ENCODE results near the gene FAM83D. TPM values are rescaled to one million over a fixed set of nuclear protein-coding genes. Genes with fewer than 3 reads are reported as not detected.

FAM83D gene, protein sequence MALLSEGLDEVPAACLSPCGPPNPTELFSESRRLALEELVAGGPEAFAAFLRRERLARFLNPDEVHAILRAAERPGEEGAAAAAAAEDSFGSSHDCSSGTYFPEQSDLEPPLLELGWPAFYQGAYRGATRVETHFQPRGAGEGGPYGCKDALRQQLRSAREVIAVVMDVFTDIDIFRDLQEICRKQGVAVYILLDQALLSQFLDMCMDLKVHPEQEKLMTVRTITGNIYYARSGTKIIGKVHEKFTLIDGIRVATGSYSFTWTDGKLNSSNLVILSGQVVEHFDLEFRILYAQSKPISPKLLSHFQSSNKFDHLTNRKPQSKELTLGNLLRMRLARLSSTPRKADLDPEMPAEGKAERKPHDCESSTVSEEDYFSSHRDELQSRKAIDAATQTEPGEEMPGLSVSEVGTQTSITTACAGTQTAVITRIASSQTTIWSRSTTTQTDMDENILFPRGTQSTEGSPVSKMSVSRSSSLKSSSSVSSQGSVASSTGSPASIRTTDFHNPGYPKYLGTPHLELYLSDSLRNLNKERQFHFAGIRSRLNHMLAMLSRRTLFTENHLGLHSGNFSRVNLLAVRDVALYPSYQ
- total RNA-seq = 1 to 10 TPM; 1.3 to 1.9 (median 1.4) TPM

- DNase-seq (peak; percentile 87), ATAC-seq (peak; percentile 96 to 97)
- Mint-ChIP-seq H3K4me1 (ENCODE audit: low read depth) (peaks cover 23% of the 10 kb centered on the region), H3K4me3 (peak within 1 kb of the TSS; percentile 74), H3K9me3 (no peaks in the 10 kb centered on the region), H3K36me3 (ENCODE audit: insufficient read depth) (peaks cover 5% of the 10 kb centered on the region), H3K27me3 (ENCODE audit: low read depth) (no peaks in the 10 kb centered on the region)
Observed at GRCh38 chr20:38926142-38926933, at the start of gene FAM83D. Gene FAM83D, plus strand, starts transcription at chr20:38926417. Its CDS starts 26 bp downstream, at chr20:38926443.

GRCh38 chr20:38877483-38877882 lies 48.7 kb upstream of the FAM83D start:
- H3K36me3 Mint-ChIP-seq (ENCODE audit: insufficient read depth) = peaks cover 16% of the 10 kb centered on the region
- no peaks in the 10 kb centered on the region for H3K9me3 Mint-ChIP-seq
- H3K27me3 Mint-ChIP-seq (ENCODE audit: low read depth) = no peaks in the 10 kb centered on the region
- ATAC-seq (no peak), DNase-seq (no peak)
- H3K4me1 Mint-ChIP-seq (ENCODE audit: low read depth) = peaks cover 93% of the 10 kb centered on the region
- H3K4me3 Mint-ChIP-seq = no peak overlapping the region

GRCh38 chr20:38878866-38879265 lies 47.4 kb upstream of the FAM83D start:
- no peaks in the 10 kb centered on the region for H3K9me3 Mint-ChIP-seq
- no peak overlapping the region for H3K4me3 Mint-ChIP-seq
- no peak for DNase-seq
- peaks cover 18% of the 10 kb centered on the region for H3K36me3 Mint-ChIP-seq (ENCODE audit: insufficient read depth)
- H3K4me1 Mint-ChIP-seq (ENCODE audit: low read depth) = peaks cover 91% of the 10 kb centered on the region
- ATAC-seq = no peak
- H3K27me3 Mint-ChIP-seq (ENCODE audit: low read depth) = no peaks in the 10 kb centered on the region

DNA sequence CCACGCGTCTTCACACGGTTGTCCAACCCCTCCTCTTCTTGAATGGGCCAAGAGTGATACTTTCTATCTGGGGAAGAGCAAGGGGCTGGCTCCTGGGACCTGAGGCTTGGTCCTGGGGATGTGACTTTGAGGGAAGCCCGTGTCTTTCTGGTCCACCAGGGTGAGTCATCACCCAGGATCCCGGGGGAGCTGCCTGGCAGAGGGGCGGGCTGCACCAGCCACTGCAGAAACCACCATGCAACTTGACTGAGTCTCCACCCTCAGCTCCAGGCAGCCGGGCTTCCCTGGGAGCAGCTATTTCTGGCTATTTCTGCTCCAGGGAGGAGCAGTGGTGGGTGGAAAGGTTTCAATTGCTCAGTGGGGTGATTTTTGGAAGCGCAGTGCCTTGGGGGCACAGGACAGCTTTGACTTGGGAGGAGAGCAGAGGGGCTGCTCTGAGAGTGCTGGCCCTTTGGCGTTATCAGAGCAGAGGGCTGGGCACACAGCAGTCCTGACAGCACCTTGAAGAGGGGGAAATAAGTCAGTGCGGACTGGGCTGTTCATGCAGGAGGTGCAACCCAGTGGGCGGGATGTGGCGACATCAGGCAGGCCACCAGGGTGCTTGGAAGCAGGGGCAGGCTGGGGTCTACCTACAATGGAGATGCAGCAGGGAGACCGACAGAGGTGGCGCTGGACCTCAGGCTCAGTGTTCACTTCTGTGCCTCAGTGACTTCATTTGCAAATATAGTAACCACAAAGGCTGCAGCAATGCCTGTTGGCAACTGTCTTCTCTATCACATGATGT lies 45.1 kb upstream of the FAM83D start:
- H3K4me1 Mint-ChIP-seq (ENCODE audit: low read depth) = peaks cover 77% of the 10 kb centered on the region
- no peak for DNase-seq
- H3K4me3 Mint-ChIP-seq = no peak overlapping the region
- peaks cover 18% of the 10 kb centered on the region for H3K36me3 Mint-ChIP-seq (ENCODE audit: insufficient read depth)
- peak in 1 of 2 donors; percentile 4 for ATAC-seq
- H3K27me3 Mint-ChIP-seq (ENCODE audit: low read depth) = no peaks in the 10 kb centered on the region
- no peaks in the 10 kb centered on the region for H3K9me3 Mint-ChIP-seq

DNA sequence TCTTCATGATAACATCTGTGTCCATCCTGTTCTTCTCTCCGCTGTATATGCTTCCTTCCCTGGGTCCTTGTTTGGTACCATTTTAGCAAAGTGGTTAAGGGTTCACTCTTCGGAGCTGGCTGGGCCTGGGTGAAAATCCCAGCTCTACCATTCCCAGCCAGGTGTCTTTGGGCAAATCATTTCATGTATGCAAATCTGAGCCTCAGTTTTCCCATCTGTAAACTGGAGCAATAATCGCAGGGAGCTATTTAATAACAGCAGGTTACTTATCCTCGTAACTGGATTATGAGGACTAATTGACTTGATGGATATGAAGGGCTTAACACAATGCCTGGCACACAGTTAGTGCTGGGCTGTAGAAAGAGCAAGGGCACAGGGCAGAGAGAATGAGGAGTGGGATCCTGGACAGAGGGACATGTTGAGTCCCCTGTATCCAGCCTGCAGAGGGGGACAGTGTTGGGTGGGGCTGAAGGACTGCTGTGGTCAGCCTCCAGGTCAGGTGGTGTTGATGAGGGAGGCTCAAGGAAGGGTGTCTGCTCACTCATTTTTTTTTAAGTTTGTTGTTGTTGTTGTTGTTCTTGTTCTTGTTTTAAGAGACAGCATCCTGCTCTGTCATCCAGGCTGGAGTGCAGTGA lies 44.3 kb upstream of the FAM83D start:
- Mint-ChIP-seq H3K4me1 (ENCODE audit: low read depth) (peaks cover 72% of the 10 kb centered on the region), H3K9me3 (no peaks in the 10 kb centered on the region), H3K4me3 (no peak overlapping the region), H3K36me3 (ENCODE audit: insufficient read depth) (peaks cover 20% of the 10 kb centered on the region), H3K27me3 (ENCODE audit: low read depth) (no peaks in the 10 kb centered on the region)
- ATAC-seq (no peak), DNase-seq (no peak)

GRCh38 chr20:38882600-38882999 lies 43.6 kb upstream of the FAM83D start:
- Mint-ChIP-seq H3K27me3 (ENCODE audit: low read depth) (no peaks in the 10 kb centered on the region), H3K36me3 (ENCODE audit: insufficient read depth) (peaks cover 22% of the 10 kb centered on the region), H3K4me1 (ENCODE audit: low read depth) (peaks cover 70% of the 10 kb centered on the region), H3K4me3 (peak overlapping the region; percentile 17), H3K9me3 (no peaks in the 10 kb centered on the region)
- ATAC-seq = no peak
- no peak for DNase-seq

GRCh38 chr20:38883081-38883980 lies 42.9 kb upstream of the FAM83D start:
- Mint-ChIP-seq H3K9me3 (no peaks in the 10 kb centered on the region), H3K27me3 (ENCODE audit: low read depth) (no peaks in the 10 kb centered on the region), H3K4me1 (ENCODE audit: low read depth) (peaks cover 63% of the 10 kb centered on the region), H3K4me3 (no peak overlapping the region), H3K36me3 (ENCODE audit: insufficient read depth) (peaks cover 21% of the 10 kb centered on the region)
- DNase-seq (no peak), ATAC-seq (peak in 1 of 2 donors; percentile 17)

GRCh38 chr20:38883981-38884733 lies 42.1 kb upstream of the FAM83D start:
- peaks cover 55% of the 10 kb centered on the region for H3K4me1 Mint-ChIP-seq (ENCODE audit: low read depth)
- H3K36me3 Mint-ChIP-seq (ENCODE audit: insufficient read depth) = peaks cover 16% of the 10 kb centered on the region
- no peaks in the 10 kb centered on the region for H3K9me3 Mint-ChIP-seq
- no peaks in the 10 kb centered on the region for H3K27me3 Mint-ChIP-seq (ENCODE audit: low read depth)
- DNase-seq (no peak), ATAC-seq (no peak)
- no peak overlapping the region for H3K4me3 Mint-ChIP-seq

DNA sequence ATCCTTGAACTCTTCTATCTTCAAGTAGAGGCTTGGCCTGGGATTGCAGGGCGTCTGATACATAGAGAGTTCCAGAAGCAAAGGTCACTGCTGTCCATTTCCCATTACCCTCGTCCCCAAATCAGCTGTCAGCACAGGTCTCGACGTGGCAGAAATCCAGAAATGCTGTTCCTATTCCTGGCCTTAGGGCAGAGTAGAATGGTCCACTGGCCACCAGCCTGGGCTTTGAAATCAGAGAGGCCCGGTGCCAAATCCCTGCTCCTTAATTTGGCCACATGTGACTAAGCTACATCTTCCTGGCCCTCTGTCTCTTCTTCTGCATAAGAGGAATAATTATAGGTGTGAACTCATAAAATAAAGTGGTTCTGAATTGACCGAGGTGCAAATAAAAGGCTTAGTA lies 40.9 kb upstream of the FAM83D start:
- Mint-ChIP-seq H3K4me3 (no peak overlapping the region), H3K9me3 (no peaks in the 10 kb centered on the region), H3K36me3 (ENCODE audit: insufficient read depth) (peaks cover 19% of the 10 kb centered on the region), H3K27me3 (ENCODE audit: low read depth) (no peaks in the 10 kb centered on the region), H3K4me1 (ENCODE audit: low read depth) (peaks cover 53% of the 10 kb centered on the region)
- DNase-seq = no peak
- ATAC-seq = no peak

- Mint-ChIP-seq H3K36me3 (ENCODE audit: insufficient read depth) (peaks cover 12% of the 10 kb centered on the region), H3K9me3 (no peaks in the 10 kb centered on the region), H3K4me1 (ENCODE audit: low read depth) (peaks cover 41% of the 10 kb centered on the region), H3K4me3 (no peak overlapping the region), H3K27me3 (ENCODE audit: low read depth) (no peaks in the 10 kb centered on the region)
- ATAC-seq (no peak), DNase-seq (no peak)
Observed at GRCh38 chr20:38888059-38888831, 38.0 kb upstream of the FAM83D start.

DNA sequence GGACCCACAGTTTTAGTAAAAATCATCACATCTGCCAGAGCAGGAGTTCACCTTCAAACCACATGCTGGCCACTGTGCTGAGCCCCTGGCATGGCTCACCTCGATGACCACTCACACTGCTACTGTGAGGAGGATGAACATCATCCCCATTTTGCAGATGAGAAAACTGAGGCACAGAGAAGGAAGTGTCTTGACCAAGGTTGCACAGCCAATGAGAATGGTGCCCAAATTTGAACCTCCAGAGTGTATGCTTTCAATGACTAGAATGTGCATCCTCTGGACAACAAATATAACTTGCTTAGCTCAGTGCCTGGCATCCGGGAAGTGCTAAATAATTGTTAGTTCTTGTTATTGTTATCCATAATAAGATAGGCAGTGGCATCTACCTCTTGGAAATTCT lies 37.2 kb upstream of the FAM83D start:
- peaks cover 13% of the 10 kb centered on the region for H3K36me3 Mint-ChIP-seq (ENCODE audit: insufficient read depth)
- H3K27me3 Mint-ChIP-seq (ENCODE audit: low read depth) = no peaks in the 10 kb centered on the region
- peaks cover 42% of the 10 kb centered on the region for H3K4me1 Mint-ChIP-seq (ENCODE audit: low read depth)
- DNase-seq = no peak
- no peak for ATAC-seq
- H3K9me3 Mint-ChIP-seq = no peaks in the 10 kb centered on the region
- no peak overlapping the region for H3K4me3 Mint-ChIP-seq
